ENCODE data around the gene ADPRM.

GRCh38 chr17:10674704-10675103 lies 22.7 kb upstream of the ADPRM start:
- TF ChIP-seq CTCF (IDR thresholded peaks at IDR 0.05) (no peak), ZFX (IDR thresholded peaks at IDR 0.05; ENCODE audit: borderline replicate concordance) (no peak)
